H1 (cell line): Measurements from ENCODE around the gene SGCD.

Experiments used
- CHD1 ChIP-seq: IDR thresholded peaks from 2 replicates; pipeline ENCODE4 v1.6.1; 2012; ENCODE audit warnings: low read depth, low read length, improper control_type of control experiment
- POLR2A ChIP-seq, 2 experiments: IDR thresholded peaks; 1 replicate in 1 of 2; 2 replicates in 1 of 2; pipeline ENCODE4 v1.6.1; 2011; ENCODE audit warnings: low read depth in 2 of 2, low read length in 2 of 2, mild to moderate bottlenecking in 2 of 2; ENCODE audit errors: control extremely low read depth in 1 of 2
- RAD21 ChIP-seq, 2 experiments: IDR thresholded peaks in 1 of 2; conservative IDR thresholded peaks in 1 of 2; 2 replicates each; pipeline ENCODE4 v1.6.1; 2011; ENCODE audit warnings: low read depth in 2 of 2, low read length in 2 of 2, improper control_type of control experiment in 1 of 2, inconsistent platforms in 1 of 2, mild to moderate bottlenecking in 1 of 2, moderate library complexity in 1 of 2
- SIN3A ChIP-seq, 2 experiments: IDR thresholded peaks in 1 of 2; conservative IDR thresholded peaks in 1 of 2; 2 replicates each; pipeline ENCODE4 v1.6.1; 2011 to 2012; ENCODE audit warnings: low read length in 2 of 2, improper control_type of control experiment in 1 of 2, low read depth in 1 of 2, mild to moderate bottlenecking in 1 of 2
- TAF1 ChIP-seq: IDR thresholded peaks from 2 replicates; pipeline ENCODE4 v1.6.1; 2011; ENCODE audit warnings: mild to moderate bottlenecking, low read depth, low read length
- TF ChIP-seq, protein P1 (sequence below), 3 experiments: IDR thresholded peaks; 1 replicate in 2 of 3; 2 replicates in 1 of 3; pipeline versions ENCODE4 v1.5.1 to v1.6.1; 2011; ENCODE audit warnings: low read length in 3 of 3, mild to moderate bottlenecking in 3 of 3, inconsistent platforms in 2 of 3, low read depth in 1 of 3, moderate library complexity in 1 of 3; ENCODE audit not compliant: insufficient read depth in 1 of 3; ENCODE audit errors: control extremely low read depth in 1 of 3

GRCh38 chr5:156359476-156359875 is 32.5 kb downstream of the SGCD start:
- no peak for TF ChIP-seq CHD1
- no peak for TF ChIP-seq TAF1
- no peak for TF ChIP-seq POLR2A (IDR thresholded peaks at IDR 0.05; ENCODE audit: control extremely low read depth in 1 of 2, low read depth in 2 of 2, low read length in 2 of 2)
- TF ChIP-seq, protein P1, sequence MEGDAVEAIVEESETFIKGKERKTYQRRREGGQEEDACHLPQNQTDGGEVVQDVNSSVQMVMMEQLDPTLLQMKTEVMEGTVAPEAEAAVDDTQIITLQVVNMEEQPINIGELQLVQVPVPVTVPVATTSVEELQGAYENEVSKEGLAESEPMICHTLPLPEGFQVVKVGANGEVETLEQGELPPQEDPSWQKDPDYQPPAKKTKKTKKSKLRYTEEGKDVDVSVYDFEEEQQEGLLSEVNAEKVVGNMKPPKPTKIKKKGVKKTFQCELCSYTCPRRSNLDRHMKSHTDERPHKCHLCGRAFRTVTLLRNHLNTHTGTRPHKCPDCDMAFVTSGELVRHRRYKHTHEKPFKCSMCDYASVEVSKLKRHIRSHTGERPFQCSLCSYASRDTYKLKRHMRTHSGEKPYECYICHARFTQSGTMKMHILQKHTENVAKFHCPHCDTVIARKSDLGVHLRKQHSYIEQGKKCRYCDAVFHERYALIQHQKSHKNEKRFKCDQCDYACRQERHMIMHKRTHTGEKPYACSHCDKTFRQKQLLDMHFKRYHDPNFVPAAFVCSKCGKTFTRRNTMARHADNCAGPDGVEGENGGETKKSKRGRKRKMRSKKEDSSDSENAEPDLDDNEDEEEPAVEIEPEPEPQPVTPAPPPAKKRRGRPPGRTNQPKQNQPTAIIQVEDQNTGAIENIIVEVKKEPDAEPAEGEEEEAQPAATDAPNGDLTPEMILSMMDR (IDR thresholded peaks at IDR 0.05; ENCODE audit: control extremely low read depth in 1 of 3, insufficient read depth in 1 of 3, low read depth in 1 of 3, low read length in 3 of 3): no peak
- no peak for TF ChIP-seq SIN3A (conservative IDR thresholded peaks at IDR 0.05 in 1 of 2, IDR thresholded peaks at IDR 0.05 in 1 of 2; ENCODE audit: low read depth in 1 of 2, low read length in 2 of 2)
- no peak for TF ChIP-seq RAD21 (IDR thresholded peaks at IDR 0.05 in 1 of 2, conservative IDR thresholded peaks at IDR 0.05 in 1 of 2; ENCODE audit: low read depth in 2 of 2, low read length in 2 of 2)
